NCI-H748 treated with DMSO at 0.1 percent for 48 hours (cell line): Measurements from ENCODE around the gene PLEKHO2.
A peak's percentile ranks its signal among the peaks of the same experiment; 100 is the strongest.

Source experiments
- DNase-seq: peaks from one replicate; lab custom pipeline; 2025; lab: John Stamatoyannopoulos, UW

The PLEKHO2 gene

DNA sequence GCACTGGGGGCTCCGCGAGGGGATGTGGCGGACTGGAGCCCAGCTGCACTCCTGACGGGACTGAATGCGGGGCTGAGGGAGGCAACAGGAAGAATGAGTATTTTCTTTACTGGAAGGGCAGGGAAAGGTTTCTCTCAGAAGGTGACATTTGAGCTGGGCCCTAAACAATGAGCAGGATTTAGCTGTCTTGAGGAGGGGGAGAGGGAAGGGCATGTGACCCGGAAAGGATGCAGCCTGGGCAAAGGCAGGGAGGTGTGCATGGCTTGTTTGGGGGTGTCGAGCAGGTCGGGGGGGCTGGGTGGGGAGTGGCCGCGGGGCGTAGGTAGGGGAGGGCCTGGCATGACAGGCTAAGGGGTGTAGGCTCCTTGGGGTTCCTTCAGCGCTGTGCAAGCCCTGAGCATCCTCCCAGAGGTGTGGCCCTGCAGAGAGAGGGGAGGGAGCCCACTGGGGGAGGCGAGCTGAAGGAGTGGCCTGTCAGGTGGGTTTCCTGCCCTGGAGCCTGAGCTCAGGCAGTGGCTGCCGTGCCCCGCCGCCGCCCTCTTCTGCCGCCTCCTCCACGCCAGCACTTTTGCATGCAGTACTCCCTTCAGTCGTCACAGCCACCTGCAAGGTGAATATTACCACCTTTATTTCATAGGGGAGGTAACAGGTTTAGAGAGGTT lies 52.8 kb downstream of the PLEKHO2 start:
- DNase-seq, result no peak

DNA sequence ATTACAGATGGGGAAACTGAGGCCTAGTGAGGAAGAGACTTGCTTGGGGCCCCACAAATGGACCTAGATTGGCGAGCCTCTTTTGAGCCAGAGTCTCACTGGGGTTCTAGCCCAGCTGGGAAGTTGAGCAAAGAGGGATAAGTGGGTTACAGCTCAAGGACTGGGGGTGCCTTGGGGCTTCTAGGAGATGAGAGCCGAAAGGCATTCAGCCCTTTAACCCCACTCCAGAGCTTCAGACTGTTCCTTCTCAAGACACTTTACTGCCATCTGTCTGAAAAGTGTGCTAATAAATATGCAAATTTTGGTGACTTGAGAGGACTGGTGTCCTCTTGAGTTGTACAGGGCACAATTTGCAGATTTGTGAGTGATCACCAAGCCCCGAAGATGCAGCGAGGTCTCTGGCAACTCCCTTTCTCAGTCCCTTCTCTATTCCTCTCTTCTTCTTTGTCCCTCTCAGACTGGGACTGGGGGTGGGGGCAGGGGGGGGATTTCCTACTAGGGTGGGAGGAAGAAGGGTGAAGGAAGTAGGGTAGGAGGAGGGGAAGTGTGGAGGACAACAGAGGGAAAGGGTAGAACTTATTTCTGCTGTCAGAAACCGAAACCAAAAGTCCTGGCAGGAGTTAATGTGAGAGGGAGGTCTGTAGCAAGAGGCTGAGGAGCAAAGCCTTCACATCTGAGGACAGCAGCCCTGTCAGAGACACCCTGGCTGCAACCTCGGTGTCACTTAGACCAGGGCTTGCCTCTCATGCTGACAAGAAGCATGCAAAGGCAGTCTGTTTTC lies 53.8 kb downstream of the PLEKHO2 start:
- no peak for DNase-seq

GRCh38 chr15:64896371-64897069 lies 54.8 kb downstream of the PLEKHO2 start:
- no peak for DNase-seq

DNA sequence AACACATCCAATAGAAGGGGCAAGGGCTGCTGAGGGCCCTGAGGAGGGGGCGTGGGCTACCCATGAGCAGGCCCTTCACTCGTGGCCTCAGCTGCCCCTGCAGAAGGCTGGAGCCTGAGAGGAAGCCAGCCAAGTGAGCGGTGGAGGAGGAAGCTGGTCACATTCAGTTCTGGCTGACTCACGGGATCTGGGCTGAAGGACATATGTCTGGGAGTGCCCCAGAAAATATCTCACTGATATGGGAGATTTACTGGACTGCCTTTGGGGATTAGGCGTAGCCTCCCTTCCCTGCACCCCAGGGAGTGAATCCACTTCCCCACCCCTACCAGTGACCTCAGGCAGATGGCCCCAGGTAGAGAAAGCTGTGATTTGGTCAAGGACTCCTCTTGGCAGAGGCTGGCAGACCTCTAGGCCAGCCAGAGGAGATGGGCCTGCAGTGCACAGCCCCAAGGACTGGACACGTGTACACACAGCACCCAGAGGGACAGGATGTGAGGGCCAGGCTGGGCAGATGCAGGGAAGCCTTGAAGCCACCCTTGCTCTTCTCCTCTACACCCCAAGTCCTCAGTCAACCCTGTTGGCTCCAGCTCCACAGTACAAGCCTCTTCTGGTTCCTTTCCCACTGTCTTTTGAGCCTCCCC lies 55.8 kb downstream of the PLEKHO2 start:
- no peak for DNase-seq

DNA sequence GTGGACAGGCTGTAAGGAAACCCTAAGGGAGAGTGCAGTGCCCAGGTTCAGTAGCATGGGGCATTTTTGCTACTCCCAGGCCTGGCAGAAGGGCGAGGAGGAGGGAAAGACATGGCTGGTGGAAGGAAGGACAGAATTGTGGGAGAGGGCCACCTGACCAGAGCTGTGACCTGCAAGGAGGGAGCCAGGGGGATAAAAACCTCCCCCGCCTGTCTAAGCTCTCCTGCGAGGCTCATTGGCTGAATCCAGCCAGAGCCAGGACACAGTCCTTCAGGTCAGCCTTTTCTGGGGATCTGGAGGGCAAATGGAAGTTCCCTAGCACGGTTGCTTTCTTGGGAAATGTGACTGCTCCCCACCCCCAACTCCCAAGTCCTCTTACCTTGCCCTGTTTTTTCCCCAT lies 56.7 kb downstream of the PLEKHO2 start:
- no peak for DNase-seq

DNA sequence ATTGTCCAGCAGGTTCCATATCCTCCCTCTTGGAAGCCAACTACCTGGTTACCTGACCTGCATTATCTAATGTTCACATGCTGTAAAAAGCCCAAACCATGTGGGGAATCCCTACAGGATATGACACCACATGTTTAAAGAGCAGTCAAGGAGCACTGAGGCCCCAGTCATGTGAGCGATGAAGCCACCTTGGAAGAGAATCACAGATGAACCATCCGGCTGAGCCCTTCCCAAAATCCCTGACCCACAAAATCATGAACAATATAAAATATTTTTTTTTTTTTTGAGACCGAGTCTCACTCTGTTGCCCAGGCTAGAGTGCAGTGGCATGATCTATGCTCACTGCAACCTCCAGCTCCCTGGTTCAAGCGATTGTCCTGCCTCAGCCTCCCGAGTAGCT lies 59.4 kb downstream of the PLEKHO2 start:
- no peak for DNase-seq

DNA sequence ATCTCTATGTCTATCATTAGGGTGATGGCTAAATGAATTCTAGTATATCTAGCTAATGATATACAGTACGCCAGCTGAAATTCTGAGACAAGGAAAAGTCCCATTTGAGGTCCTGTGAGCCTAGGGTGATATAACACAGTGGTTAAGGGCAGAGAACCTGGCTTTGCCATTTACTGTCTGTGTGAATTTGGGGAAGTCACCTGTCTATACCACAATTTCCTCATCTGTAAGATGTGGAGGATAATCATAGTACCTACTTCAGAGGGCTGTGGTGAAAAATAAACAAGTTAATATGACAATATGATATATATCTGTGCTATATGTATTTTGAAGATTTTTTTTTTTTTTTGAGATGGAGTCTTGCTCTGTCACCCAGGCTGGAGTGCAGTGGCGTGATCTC lies 60.2 kb downstream of the PLEKHO2 start:
- DNase-seq, result no peak

DNA sequence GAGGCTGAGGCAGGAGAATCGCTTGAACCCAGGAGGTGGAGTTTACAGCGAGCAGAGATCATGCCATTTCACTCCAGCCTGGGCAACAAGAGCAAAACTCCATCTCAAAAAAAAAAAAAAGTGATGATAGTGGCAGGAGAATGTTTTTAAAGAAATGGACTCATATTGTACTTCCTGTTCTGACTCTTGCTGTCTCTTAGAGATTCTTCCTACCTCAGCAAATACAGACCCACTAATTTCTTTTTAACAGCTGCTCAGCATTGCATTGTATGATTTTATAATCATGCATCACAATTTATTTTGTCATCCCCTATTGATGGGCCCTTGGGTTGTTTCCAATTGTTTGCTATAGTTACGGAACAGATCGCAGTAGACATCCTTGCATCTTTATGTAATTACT lies 61.1 kb downstream of the PLEKHO2 start:
- DNase-seq, result no peak

- DNase-seq, result no peak
These were observed 61.7 kb downstream of the PLEKHO2 start for GRCh38 chr15:64903326-64903950.

DNA sequence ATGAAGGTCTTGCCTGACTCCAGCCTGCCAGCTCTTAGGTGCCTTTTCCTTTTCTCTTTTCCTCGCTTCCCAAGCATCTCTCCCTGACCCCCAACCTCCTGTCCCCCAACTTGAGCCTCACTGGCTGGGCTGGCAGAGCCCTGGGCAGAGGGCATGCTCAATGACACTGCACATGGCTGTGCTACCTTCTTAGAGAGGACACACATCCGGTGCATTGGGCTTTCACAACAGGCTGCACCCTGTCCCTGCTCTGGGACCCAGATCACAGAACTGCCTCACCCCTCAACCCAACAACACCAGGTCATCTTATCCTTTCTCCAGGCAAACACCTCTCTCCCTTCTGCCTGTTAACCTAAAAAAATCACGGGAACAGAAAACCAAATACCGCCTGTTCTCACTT lies 62.5 kb downstream of the PLEKHO2 start:
- DNase-seq, result no peak

DNA sequence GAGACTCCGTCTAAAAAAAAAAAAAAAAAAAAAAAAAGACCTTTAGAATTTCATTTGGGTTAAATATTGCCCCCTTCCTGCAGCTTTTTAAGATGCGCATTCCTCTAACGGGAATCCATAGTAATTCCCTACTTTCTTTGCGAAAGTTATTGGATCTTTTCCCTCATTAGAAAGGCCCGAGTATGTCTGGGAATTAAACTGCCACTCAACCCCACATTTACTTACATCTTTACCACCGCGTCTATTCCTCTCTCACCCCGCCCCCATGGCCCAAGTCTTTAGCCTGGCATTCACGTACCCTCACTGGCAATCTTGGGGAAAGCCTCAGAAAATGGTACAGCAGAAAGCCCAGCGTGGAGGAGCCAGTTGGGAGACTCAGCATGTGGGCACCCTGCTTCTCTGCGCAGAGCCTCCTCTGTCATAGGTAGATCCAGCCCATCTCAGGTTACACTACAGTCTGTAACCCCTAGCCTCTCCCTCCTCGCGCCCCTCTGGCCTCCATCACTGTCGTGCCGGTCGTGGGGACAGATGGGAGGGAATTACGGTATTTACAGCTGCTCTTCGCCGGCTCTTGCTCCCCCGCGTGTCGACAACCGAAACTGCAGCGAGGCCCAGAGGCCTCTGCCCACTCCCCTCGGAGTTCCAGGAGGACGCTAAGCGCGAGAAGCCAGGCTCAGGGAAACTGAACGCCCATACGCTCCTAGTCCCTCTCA lies 63.6 kb downstream of the PLEKHO2 start:
- no peak for DNase-seq

GRCh38 chr15:64905941-64906340 lies 64.2 kb downstream of the PLEKHO2 start:
- DNase-seq, result no peak

GRCh38 chr15:64906402-64906801 lies 64.7 kb downstream of the PLEKHO2 start:
- DNase-seq, result no peak

GRCh38 chr15:64907991-64908390 lies 66.3 kb downstream of the PLEKHO2 start:
- no peak for DNase-seq

- no peak for DNase-seq
These were observed 67.8 kb downstream of the PLEKHO2 start for GRCh38 chr15:64909546-64909945.

GRCh38 chr15:64911311-64912186 lies 69.8 kb downstream of the PLEKHO2 start, which contains the start of gene ANKDD1A:
ANKDD1A (plus strand) TSS chr15:64911902; CDS start chr15:64911931, 29 bp downstream.
- peak; percentile 26 for DNase-seq

GRCh38 chr15:64912379-64913325 lies 70.9 kb downstream of the PLEKHO2 start:
- DNase-seq, result no peak

DNA sequence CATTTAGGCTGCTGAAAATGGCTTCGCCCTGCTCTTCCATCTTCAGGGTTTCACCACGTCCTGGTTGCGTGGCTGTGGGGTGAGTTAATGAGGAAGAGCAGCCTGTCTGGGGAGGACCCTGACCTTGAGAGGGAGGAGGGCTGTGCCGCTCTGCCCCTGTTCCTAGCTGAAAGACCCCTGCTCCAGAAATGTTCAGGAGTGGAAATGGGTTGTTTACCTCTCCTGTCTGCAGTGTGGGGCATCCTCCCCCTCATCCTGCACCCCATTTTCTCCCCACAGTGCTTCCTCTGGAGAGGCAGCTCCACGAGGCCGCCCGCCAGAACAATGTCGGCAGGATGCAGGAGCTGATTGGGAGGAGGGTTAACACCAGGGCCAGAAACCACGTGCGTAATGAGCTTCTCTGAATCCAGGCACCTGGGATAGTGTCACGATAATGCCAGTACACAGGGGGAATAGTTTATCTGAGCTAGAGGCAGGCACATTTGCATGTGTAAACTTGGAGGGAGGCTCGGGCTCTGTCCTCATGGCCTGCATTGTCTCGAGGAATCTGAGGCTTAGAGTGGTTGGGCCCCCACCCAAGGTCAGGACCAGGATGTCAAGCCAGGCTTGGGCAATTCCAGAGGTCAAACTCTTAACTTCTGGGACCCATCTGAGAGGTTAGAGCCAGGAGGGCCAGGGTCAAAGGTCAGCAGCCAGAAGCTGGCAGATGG lies 74.0 kb downstream of the PLEKHO2 start:
- no peak for DNase-seq

GRCh38 chr15:64916365-64916764 lies 74.7 kb downstream of the PLEKHO2 start:
- no peak for DNase-seq
